ENCODE measurements around the gene CCDC33.

Gene CCDC33

GRCh38 chr15:74213858-74214284 is 22.3 kb upstream of the CCDC33 start:
- DNase-seq, result no peak
- Histone ChIP-seq H3K27me3 (replicated peaks in 2 of 5; ENCODE audit: control insufficient read depth in 4 of 5, insufficient read depth in 5 of 5, low read length in 4 of 5) (no peaks in the 10 kb centered on the region), H3K4me1 (ENCODE audit: control extremely low read depth in 1 of 4, control insufficient read depth in 4 of 4, insufficient read depth in 4 of 4, low read length in 3 of 4) (peaks cover 0 to 18% (median 2%) of the 10 kb centered on the region in 4 experiments), H3K36me3 (ENCODE audit: control insufficient read depth in 4 of 4, insufficient read depth in 4 of 4, low read length in 3 of 4) (no peaks in the 10 kb centered on the region), H3K4me3 (ENCODE audit: control insufficient read depth in 1 of 7, extremely low read depth in 1 of 7, insufficient read depth in 4 of 7, low read depth in 2 of 7, low read length in 6 of 7) (no peak overlapping the region), H3K9me3 (ENCODE audit: control extremely low read depth in 1 of 5, control insufficient read depth in 4 of 5, insufficient read depth in 2 of 5, low read depth in 1 of 5, low read length in 4 of 5) (no peaks in the 10 kb centered on the region), H3K27ac (ENCODE audit: insufficient read depth in 1 of 2, low read depth in 1 of 2, low read length in 2 of 2, poor library complexity in 1 of 2, severe bottlenecking in 2 of 2) (no peak overlapping the region)
- 65% methylated on average over 5 of the region's 7 CpGs for WGBS (ENCODE audit: insufficient coverage)
- ChIA-PET POLR2A (interaction anchor here (0.6 kb wide), 1 partner anchor 124 kb away, joined by 3 read pairs; no protein-coding TSS in a partner anchor), CTCF (no interaction called here)

DNA sequence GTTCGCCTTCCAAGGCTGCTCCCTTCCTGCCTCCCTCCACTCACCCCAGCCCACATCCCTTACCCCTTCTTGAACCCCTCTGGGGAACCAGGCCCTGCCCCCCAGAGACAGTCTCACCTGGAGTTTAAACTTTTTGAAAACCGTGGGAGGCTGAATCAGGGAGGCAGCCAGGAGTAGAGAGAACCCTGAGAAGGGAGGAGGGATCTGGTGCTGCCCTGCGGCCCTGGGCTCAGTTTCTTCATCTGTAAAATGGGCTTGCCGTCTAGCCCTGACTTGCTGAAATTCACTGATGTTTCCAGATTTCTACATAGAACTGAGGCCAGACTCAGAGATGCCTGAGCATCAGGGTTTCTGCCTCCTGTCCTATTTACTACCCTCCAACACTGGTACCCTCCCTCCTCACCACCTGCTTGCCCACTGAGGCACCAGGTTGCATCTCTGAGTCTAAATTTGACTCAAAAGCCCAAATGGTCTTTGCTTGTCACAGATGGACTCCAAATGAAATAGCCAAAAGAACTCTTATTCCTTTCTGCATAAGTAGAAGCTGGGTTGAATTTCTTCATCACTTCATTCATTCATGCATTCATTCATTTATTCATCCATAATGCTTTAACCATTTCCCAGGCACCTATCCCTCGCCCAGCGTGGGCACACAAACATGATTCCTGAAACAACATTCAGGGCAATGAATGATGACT is 21.7 kb upstream of the CCDC33 start:
- H3K9me3 ChIP-seq (ENCODE audit: control extremely low read depth in 1 of 5, control insufficient read depth in 4 of 5, insufficient read depth in 2 of 5, low read depth in 1 of 5, low read length in 4 of 5), result no peaks in the 10 kb centered on the region
- peaks cover 0 to 2% (median 0%) of the 10 kb centered on the region in 5 experiments for H3K27me3 ChIP-seq (replicated peaks in 2 of 5; ENCODE audit: control insufficient read depth in 4 of 5, insufficient read depth in 5 of 5, low read length in 4 of 5)
- no peak overlapping the region for H3K4me3 ChIP-seq (ENCODE audit: control insufficient read depth in 1 of 7, extremely low read depth in 1 of 7, insufficient read depth in 4 of 7, low read depth in 2 of 7, low read length in 6 of 7)
- H3K27ac ChIP-seq (ENCODE audit: insufficient read depth in 1 of 2, low read depth in 1 of 2, low read length in 2 of 2, poor library complexity in 1 of 2, severe bottlenecking in 2 of 2), result no peak overlapping the region
- ChIA-PET POLR2A (no interaction called here), CTCF (no interaction called here)
- WGBS (ENCODE audit: insufficient coverage), result 91% methylated on average over 4 of the region's 6 CpGs
- peaks cover 0 to 12% (median 2%) of the 10 kb centered on the region in 4 experiments for H3K4me1 ChIP-seq (ENCODE audit: control extremely low read depth in 1 of 4, control insufficient read depth in 4 of 4, insufficient read depth in 4 of 4, low read length in 3 of 4)
- no peaks in the 10 kb centered on the region for H3K36me3 ChIP-seq (ENCODE audit: control insufficient read depth in 4 of 4, insufficient read depth in 4 of 4, low read length in 3 of 4)
- no peak for DNase-seq

GRCh38 chr15:74215958-74216357 is 20.2 kb upstream of the CCDC33 start:
- Histone ChIP-seq H3K4me1 (ENCODE audit: control extremely low read depth in 1 of 4, control insufficient read depth in 4 of 4, insufficient read depth in 4 of 4, low read length in 3 of 4) (peaks cover 0 to 10% (median 2%) of the 10 kb centered on the region in 4 experiments), H3K36me3 (ENCODE audit: control insufficient read depth in 4 of 4, insufficient read depth in 4 of 4, low read length in 3 of 4) (no peaks in the 10 kb centered on the region), H3K27me3 (replicated peaks in 2 of 5; ENCODE audit: control insufficient read depth in 4 of 5, insufficient read depth in 5 of 5, low read length in 4 of 5) (peaks cover 0 to 11% (median 8%) of the 10 kb centered on the region in 5 experiments), H3K4me3 (ENCODE audit: control insufficient read depth in 1 of 7, extremely low read depth in 1 of 7, insufficient read depth in 4 of 7, low read depth in 2 of 7, low read length in 6 of 7) (no peak overlapping the region), H3K27ac (ENCODE audit: insufficient read depth in 1 of 2, low read depth in 1 of 2, low read length in 2 of 2, poor library complexity in 1 of 2, severe bottlenecking in 2 of 2) (no peak overlapping the region), H3K9me3 (ENCODE audit: control extremely low read depth in 1 of 5, control insufficient read depth in 4 of 5, insufficient read depth in 2 of 5, low read depth in 1 of 5, low read length in 4 of 5) (no peaks in the 10 kb centered on the region)
- ChIA-PET POLR2A (no interaction called here), CTCF (no interaction called here)
- 98% methylated on average over 7 of the region's 8 CpGs for WGBS (ENCODE audit: insufficient coverage)
- DNase-seq, result no peak

DNA sequence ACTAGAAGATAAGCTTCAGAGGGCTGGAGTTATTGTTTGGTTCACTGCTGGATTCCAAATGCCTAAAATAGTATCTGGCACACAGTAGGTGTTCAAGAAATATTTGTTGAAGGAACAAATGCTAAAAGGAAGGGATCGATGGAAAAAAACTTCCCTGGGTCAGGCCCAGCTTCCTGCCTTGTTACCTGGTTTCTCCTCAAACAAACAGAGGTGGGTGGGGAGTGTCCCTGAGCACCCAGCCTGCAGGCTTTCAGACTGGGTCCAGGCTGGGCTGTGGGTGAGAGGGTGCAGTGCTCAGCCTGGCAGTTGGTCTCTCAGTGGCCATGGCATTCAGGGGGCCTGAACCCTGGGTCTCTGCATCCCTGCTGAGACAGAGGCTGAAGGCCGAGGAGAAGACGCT is 19.2 kb upstream of the CCDC33 start:
- WGBS (ENCODE audit: insufficient coverage), result 87% methylated on average over 3 of the region's 3 CpGs
- no peaks in the 10 kb centered on the region for H3K36me3 ChIP-seq (ENCODE audit: control insufficient read depth in 4 of 4, insufficient read depth in 4 of 4, low read length in 3 of 4)
- H3K27me3 ChIP-seq (replicated peaks in 2 of 5; ENCODE audit: control insufficient read depth in 4 of 5, insufficient read depth in 5 of 5, low read length in 4 of 5), result peaks cover 0 to 21% (median 15%) of the 10 kb centered on the region in 5 experiments
- peaks cover 0 to 10% (median 2%) of the 10 kb centered on the region in 4 experiments for H3K4me1 ChIP-seq (ENCODE audit: control extremely low read depth in 1 of 4, control insufficient read depth in 4 of 4, insufficient read depth in 4 of 4, low read length in 3 of 4)
- H3K4me3 ChIP-seq (ENCODE audit: control insufficient read depth in 1 of 7, extremely low read depth in 1 of 7, insufficient read depth in 4 of 7, low read depth in 2 of 7, low read length in 6 of 7), result no peak overlapping the region
- no peaks in the 10 kb centered on the region for H3K9me3 ChIP-seq (ENCODE audit: control extremely low read depth in 1 of 5, control insufficient read depth in 4 of 5, insufficient read depth in 2 of 5, low read depth in 1 of 5, low read length in 4 of 5)
- ChIA-PET POLR2A (no interaction called here), CTCF (no interaction called here)
- DNase-seq, result no peak
- H3K27ac ChIP-seq (ENCODE audit: insufficient read depth in 1 of 2, low read depth in 1 of 2, low read length in 2 of 2, poor library complexity in 1 of 2, severe bottlenecking in 2 of 2), result no peak overlapping the region

GRCh38 chr15:74217907-74218885 is 17.9 kb upstream of the CCDC33 start:
- no peaks in the 10 kb centered on the region for H3K9me3 ChIP-seq (ENCODE audit: control extremely low read depth in 1 of 5, control insufficient read depth in 4 of 5, insufficient read depth in 2 of 5, low read depth in 1 of 5, low read length in 4 of 5)
- no peak overlapping the region for H3K27ac ChIP-seq (ENCODE audit: insufficient read depth in 1 of 2, low read depth in 1 of 2, low read length in 2 of 2, poor library complexity in 1 of 2, severe bottlenecking in 2 of 2)
- ChIA-PET CTCF (no interaction called here), POLR2A (no interaction called here)
- no peak overlapping the region for H3K4me3 ChIP-seq (ENCODE audit: control insufficient read depth in 1 of 7, extremely low read depth in 1 of 7, insufficient read depth in 4 of 7, low read depth in 2 of 7, low read length in 6 of 7)
- peaks cover 0 to 10% (median 2%) of the 10 kb centered on the region in 4 experiments for H3K4me1 ChIP-seq (ENCODE audit: control extremely low read depth in 1 of 4, control insufficient read depth in 4 of 4, insufficient read depth in 4 of 4, low read length in 3 of 4)
- no peak for DNase-seq
- no peaks in the 10 kb centered on the region for H3K36me3 ChIP-seq (ENCODE audit: control insufficient read depth in 4 of 4, insufficient read depth in 4 of 4, low read length in 3 of 4)
- WGBS (ENCODE audit: insufficient coverage), result 96% methylated on average over 16 of the region's 16 CpGs
- H3K27me3 ChIP-seq (replicated peaks in 2 of 5; ENCODE audit: control insufficient read depth in 4 of 5, insufficient read depth in 5 of 5, low read length in 4 of 5), result peaks cover 0 to 33% (median 22%) of the 10 kb centered on the region in 5 experiments

DNA sequence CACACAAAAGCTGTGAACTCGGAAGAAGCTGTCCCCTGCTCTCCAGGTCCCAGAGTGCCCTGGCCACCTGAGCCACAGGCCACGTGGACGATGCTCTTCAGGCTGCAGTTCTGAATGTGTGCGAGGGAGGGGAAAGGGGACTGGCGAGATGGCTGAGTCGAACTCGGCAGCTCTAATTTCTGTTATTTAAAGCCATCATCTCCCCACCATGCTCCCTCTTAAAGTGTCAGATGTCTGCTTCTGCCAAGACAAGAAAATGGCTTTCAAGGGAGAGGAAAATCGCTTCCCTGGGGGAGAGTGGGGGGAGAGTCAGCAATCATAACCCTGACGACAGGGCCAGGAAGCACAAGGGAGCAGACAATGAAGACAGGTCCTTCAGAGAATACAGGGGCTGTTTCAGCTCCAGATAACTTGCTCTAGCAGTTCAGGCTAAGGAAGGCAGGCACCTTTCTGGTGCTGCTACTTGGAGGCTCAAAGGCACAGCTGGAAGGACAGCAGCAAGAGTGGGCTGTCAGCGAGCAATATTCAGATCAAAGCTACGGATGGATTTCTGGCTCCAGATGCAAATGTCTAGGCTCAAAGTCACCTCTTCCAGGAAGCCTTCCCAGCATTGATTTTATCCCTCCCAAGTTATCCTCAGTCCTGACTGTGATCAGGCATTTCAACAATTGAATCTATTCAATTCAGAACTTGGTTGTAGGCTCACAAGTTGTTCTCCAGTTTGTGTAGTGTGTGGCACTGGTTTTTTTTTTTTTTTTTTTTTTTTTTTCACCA is 15.5 kb upstream of the CCDC33 start:
- Histone ChIP-seq H3K36me3 (ENCODE audit: control insufficient read depth in 4 of 4, insufficient read depth in 4 of 4, low read length in 3 of 4) (no peaks in the 10 kb centered on the region), H3K4me1 (ENCODE audit: control extremely low read depth in 1 of 4, control insufficient read depth in 4 of 4, insufficient read depth in 4 of 4, low read length in 3 of 4) (no peaks in the 10 kb centered on the region), H3K27me3 (replicated peaks in 2 of 5; ENCODE audit: control insufficient read depth in 4 of 5, insufficient read depth in 5 of 5, low read length in 4 of 5) (peaks cover 0 to 44% (median 25%) of the 10 kb centered on the region in 5 experiments), H3K4me3 (ENCODE audit: control insufficient read depth in 1 of 7, extremely low read depth in 1 of 7, insufficient read depth in 4 of 7, low read depth in 2 of 7, low read length in 6 of 7) (no peak overlapping the region), H3K27ac (ENCODE audit: insufficient read depth in 1 of 2, low read depth in 1 of 2, low read length in 2 of 2, poor library complexity in 1 of 2, severe bottlenecking in 2 of 2) (no peak overlapping the region), H3K9me3 (ENCODE audit: control extremely low read depth in 1 of 5, control insufficient read depth in 4 of 5, insufficient read depth in 2 of 5, low read depth in 1 of 5, low read length in 4 of 5) (no peaks in the 10 kb centered on the region)
- WGBS (ENCODE audit: insufficient coverage), result 69% methylated on average over 7 of the region's 11 CpGs
- ChIA-PET POLR2A (no interaction called here), CTCF (interaction anchor here (0.6 to 1.3 kb wide), 2 partner anchors 8 to 20 kb away, joined by 3 to 4 read pairs; no protein-coding TSS in a partner anchor)
- no peak for DNase-seq

All from common myeloid progenitor, CD34-positive (primary cell).